GM21825 (cell line): ENCODE results near the gene GJA9.

Experiments used
- ATAC-seq: cut with Tn5 transposase; IDR thresholded peaks from one replicate; pipeline ENCODE4 v1.9.1; 2021; ENCODE audit warnings: mild to moderate bottlenecking, moderate library complexity; ENCODE audit not compliant: unreplicated experiment

Gene GJA9

DNA sequence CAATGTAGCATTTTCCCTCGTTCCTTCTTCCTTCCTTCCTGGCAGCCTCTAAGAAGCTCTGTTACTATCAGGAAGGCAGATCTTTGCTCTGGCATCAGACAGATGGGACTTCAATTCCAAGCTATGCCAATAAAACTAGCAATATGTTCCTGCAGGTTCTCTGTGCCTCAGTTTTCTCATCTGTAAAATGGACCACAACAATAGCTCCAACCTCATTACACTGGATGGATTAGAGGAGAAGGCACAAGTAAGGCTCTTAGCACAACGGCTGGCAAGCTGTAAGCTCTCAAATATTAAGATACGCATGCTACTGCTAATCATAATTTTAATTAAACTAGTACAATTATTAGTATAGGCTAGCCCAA is 49.0 kb downstream of the GJA9 start:
- ATAC-seq, result no peak

DNA sequence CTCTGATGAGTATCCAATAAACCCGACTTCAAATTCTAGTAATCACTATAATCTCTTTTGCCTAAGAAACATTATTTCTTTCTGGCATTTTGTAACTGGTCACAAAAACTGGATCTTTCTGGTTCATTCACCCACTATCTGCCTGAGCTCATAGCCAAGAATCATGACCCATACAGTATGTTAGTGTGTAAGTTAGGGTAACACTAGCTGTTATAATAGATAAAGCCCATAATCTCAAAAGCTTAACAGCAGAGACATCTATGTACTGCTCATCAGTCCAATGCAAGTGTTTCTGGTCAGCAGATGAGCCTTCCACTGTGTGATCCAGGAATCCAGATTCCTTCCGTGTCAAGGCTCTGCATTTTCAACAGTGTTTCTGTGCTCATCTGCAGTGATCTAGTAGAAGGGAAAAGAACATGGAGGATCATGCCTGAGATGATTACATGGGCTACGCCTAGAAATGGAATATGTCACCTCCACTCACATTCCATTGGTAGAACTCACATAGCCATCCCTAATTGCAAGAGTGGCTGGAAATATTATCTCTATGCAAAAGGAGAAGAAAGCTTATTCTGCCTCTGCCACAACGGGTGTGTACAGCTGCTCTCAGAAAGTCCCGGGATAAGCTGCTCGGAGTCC is 49.5 kb downstream of the GJA9 start:
- ATAC-seq, result no peak

GRCh38 chr1:38829368-38829767 is 52.0 kb downstream of the GJA9 start:
- no peak for ATAC-seq

DNA sequence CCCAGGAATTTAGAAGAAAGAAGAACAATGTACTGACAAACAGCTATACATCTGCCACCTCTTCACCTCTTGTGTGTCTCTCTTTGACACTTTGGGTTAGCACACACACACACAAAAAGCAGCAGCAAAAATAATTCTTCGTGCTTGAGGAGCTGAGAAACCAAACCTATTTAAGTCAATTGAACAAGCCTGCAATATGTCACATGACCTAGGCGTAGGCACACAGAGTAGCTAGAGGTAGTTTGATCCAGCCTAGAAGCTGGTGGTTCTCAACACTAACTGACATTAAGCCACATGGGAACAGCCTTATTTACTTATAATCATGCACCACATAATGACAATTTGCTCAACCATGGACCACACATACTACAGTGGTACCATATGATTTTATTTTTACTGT is 54.1 kb downstream of the GJA9 start:
- no peak for ATAC-seq

GRCh38 chr1:38826886-38827285 is 54.5 kb downstream of the GJA9 start:
- ATAC-seq, result no peak

DNA sequence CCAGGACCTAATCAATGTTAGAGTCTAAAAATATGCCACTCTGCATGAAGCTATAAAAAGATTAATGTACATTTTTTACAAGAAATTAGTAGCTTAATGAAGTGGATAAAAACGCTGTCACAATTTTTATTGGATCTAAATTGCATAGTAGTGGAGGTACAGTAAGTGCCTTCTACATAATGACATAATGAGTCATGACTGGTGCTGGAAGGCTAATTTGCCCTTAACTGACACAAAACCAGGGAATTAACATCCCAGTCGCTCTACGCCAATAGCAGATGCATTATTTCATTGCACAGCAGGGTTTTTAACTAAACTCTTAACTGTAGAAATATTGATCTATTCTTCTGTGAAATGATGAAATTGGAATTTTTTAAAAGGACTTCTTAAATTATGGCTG is 55.1 kb downstream of the GJA9 start:
- no peak for ATAC-seq
